ENCODE results near the gene ARPIN.
A peak's percentile ranks its signal among the peaks of the same experiment; 100 is the strongest.

DNA sequence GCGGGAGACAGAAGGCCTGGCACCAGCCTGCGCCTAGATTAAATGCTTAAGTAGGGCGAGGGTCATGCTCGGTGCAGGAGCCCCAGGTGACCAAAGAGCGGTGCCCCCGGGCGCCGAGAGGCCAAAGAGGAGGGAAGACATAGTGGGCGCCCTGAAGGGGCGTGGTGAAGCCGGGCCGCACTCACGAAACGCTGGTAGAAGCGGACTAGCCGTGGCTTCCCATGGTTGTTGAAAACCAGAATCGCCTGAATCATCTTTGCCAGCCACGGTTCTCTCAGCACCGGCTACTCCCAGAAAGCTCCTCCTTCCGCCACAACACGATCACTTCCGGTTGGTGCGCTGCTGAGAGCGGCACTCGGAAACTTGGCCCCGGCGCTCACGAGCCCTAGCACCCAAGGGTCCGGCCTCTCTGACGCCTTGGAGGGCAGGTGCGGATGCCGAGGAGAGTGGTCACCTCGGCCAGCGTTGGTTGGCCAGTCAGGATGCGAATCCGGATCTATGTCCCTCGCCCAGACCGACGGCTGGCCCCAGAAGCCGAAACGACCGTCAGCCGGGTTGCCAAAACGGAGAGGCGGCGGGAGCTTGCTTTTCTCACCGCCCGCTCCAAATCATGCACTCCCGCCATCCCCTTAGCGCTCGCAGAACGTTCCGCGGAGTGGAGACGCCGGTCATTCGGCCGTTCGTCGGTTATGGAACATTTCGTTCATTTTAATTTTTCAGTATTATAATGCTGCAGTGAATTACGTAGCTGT lies 18.9 kb downstream of the ARPIN start, which contains the start of gene AP3S2:
- peak; percentile 98 for TF ChIP-seq GABPA (IDR thresholded peaks at IDR 0.05; ENCODE audit: low read depth)
- TF ChIP-seq, protein P1, sequence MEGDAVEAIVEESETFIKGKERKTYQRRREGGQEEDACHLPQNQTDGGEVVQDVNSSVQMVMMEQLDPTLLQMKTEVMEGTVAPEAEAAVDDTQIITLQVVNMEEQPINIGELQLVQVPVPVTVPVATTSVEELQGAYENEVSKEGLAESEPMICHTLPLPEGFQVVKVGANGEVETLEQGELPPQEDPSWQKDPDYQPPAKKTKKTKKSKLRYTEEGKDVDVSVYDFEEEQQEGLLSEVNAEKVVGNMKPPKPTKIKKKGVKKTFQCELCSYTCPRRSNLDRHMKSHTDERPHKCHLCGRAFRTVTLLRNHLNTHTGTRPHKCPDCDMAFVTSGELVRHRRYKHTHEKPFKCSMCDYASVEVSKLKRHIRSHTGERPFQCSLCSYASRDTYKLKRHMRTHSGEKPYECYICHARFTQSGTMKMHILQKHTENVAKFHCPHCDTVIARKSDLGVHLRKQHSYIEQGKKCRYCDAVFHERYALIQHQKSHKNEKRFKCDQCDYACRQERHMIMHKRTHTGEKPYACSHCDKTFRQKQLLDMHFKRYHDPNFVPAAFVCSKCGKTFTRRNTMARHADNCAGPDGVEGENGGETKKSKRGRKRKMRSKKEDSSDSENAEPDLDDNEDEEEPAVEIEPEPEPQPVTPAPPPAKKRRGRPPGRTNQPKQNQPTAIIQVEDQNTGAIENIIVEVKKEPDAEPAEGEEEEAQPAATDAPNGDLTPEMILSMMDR (IDR thresholded peaks at IDR 0.05; ENCODE audit: insufficient read depth, low read length), result no peak
